ENCODE data around the gene TMEM92.
A peak's percentile ranks its signal among the peaks of the same experiment; 100 is the strongest.
"Not testable (repeated sequence)": the region's sequence is repeated elsewhere in the genome, so short reads cannot be mapped to it uniquely, and the experiment has no call there.

The TMEM92 gene

DNA sequence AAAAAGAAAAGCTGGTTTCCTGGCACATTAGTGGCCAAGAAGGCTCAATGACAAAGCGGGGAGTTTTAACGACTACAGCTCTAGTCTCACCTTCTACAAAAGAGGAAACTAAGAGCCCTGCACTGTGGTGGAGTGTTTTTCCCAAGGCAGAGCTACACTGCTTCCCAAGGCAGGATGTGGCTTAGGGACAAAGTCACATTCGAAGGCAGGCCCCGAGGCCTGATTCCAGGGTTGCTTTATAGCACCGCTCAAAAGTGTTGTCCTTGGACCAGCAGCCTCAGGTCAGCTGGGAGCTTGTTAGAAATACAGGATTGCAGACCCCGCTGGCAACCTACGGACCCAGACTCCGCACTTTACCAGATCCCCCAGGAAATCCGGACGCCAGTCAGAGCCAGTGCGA lies 23.8 kb downstream of the TMEM92 start:
- no peak overlapping the region for H3K9ac ChIP-seq
- no peak for TF ChIP-seq Cebpa-rat (IDR thresholded peaks at IDR 0.05)
- H3K9me3 ChIP-seq: no peaks in the 10 kb centered on the region
- no peaks in the 10 kb centered on the region; the same call in 1 of the 2 replicates for H3K27me3 ChIP-seq
- H3K4me1 ChIP-seq: peaks cover 14% of the 10 kb centered on the region; the same call in 1 of the 2 replicates
- H3K4me2 ChIP-seq: no peak overlapping the region
- H3K27ac ChIP-seq: no peak overlapping the region
- H4K20me1 ChIP-seq: no peaks in the 10 kb centered on the region
- H3K4me3 ChIP-seq: no peak overlapping the region
- H3K36me3 ChIP-seq: no peaks in the 10 kb centered on the region

DNA sequence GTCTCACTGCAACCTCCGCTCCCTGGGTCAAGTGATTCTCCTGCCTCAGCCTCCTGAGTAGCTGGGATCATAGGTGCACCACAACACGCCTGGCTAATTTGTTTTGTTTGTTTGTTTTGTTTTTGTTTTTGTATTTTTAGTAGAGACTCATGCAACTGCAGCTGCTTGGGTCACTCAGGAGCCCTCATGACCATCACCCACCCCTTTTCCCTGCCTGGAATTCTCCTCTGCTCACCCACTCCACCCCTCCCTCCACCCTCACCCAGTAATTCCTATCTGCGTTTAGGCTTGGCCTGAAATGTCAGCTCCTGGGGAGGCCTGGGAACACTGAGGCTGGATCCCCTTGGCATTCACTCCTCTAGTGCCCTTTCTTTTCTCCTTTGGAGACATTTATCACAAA lies 25.5 kb downstream of the TMEM92 start:
- no peak overlapping the region for H3K4me2 ChIP-seq
- TF ChIP-seq Cebpa-rat (IDR thresholded peaks at IDR 0.05): no peak
- no peak overlapping the region for H3K9ac ChIP-seq
- H3K36me3 ChIP-seq: no peaks in the 10 kb centered on the region
- H3K27me3 ChIP-seq: no peaks in the 10 kb centered on the region
- no peaks in the 10 kb centered on the region for H4K20me1 ChIP-seq
- no peaks in the 10 kb centered on the region for H3K9me3 ChIP-seq
- H3K4me3 ChIP-seq: no peak overlapping the region
- H3K4me1 ChIP-seq: peaks cover 21% of the 10 kb centered on the region
- no peak overlapping the region for H3K27ac ChIP-seq

DNA sequence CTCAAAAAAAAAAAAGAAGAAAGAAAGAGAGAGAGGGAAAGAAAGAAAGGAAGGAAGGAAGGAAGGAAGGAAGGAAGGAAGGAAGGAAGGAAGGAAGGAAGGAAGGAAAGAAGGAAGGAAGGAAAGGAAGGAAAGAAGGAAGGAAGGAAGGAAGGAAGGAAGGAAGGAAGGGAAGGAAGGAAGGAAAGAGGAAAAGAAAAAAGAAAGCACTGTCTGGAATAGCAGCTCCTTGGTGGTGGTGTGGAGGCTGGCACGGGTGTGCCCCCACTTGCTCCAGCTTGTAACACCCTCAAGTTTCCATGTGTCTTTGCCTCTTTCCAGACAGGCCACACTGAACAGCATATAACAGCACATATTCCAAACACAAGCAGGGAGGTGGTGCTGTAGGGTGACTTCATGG lies 26.6 kb downstream of the TMEM92 start:
- Histone ChIP-seq H3K4me2 (0 out of 2 replicates have a peak overlapping the region, but pooled peaks have one; percentile 22), H3K4me1 (peaks cover 28% of the 10 kb centered on the region)
- not testable (repeated sequence) for H3K9me3 ChIP-seq, H3K27ac ChIP-seq, H3K36me3 ChIP-seq, H3K27me3 ChIP-seq, H3K4me3 ChIP-seq, H3K9ac ChIP-seq, H4K20me1 ChIP-seq

DNA sequence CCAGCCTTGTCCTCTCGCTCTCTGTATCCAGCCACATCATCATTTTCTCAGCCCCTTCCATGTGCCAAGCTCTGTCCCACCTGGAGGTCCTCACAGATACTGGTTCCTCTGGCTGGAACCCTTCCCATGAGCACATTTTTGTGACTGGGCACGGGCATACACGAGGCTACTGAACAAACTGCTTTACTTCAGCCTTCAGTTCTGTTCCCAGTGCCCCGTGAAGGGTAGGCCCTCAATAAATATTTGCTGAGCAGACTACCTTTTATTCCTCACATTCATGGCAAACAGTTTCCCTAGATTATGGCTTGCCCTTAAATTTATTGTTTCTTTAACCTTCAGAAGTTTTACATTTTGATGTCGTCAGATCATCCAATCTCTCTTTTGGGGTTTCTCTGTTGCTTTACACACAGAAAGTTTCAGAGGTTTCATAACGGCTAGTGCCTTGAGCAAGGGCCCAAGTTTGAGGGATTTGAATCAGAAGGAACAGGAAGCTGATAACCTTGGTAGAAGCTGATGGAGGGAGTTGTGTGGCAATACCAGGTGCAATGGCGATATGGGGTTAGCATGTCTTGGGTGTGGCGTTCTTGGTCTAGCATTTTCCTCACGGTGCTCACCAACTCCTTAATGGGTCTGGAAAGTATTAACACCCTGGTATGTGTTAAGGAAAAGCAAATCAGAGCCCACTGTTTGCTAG lies 27.8 kb downstream of the TMEM92 start:
- Histone ChIP-seq H4K20me1 (no peaks in the 10 kb centered on the region), H3K4me2 (no peak overlapping the region), H3K27me3 (no peaks in the 10 kb centered on the region), H3K4me3 (no peak overlapping the region), H3K4me1 (peaks cover 28% of the 10 kb centered on the region), H3K9ac (no peak overlapping the region), H3K36me3 (no peaks in the 10 kb centered on the region), H3K27ac (no peak overlapping the region), H3K9me3 (no peaks in the 10 kb centered on the region)
- TF ChIP-seq Cebpa-rat (IDR thresholded peaks at IDR 0.05): no peak

DNA sequence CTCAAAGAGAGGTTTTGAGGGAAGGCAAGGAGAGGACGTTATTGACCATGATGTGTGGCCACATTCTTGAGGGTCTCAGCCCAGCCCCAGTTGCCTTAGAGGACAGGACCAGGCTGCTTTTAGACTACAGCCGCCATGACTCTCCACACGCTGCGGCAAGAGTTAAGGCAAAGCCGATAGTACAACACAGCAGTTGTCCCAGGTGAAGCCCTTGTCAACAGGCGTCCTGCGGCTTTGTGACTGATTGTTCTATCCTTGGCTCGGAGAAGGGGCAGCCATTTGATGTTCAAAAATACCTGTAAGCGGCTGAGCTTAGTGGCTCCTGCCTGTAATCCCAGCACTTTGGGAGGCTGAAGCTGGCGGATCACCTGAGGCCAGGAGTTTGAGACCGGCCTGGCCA lies 28.8 kb downstream of the TMEM92 start:
- Histone ChIP-seq H3K9me3 (no peaks in the 10 kb centered on the region), H3K27me3 (no peaks in the 10 kb centered on the region), H3K4me1 (peaks cover 28% of the 10 kb centered on the region), H3K4me2 (no peak overlapping the region), H3K36me3 (no peaks in the 10 kb centered on the region), H3K9ac (no peak overlapping the region), H3K27ac (no peak overlapping the region), H3K4me3 (no peak overlapping the region), H4K20me1 (no peaks in the 10 kb centered on the region)
- TF ChIP-seq Cebpa-rat (IDR thresholded peaks at IDR 0.05): no peak

DNA sequence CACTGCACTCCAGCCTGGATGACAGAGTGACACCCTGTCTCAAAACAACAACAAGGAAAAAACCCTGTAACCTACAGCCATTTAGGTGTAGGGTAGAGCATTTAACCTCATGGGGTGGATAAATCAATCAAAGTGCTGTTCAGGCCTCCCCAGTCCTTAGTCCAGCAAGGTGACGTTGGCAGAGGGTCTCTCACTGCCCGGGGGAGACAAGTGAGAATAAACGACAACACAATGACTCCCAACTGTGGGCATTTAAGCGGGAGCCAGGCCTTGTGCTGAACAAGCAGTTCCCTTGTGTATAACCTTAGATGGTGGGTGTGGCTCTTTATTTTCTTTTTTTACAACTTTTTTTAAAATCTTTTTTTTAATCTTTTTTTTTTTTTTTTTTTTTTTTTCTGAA lies 29.3 kb downstream of the TMEM92 start:
- no peak overlapping the region for H3K27ac ChIP-seq
- no peak for TF ChIP-seq Cebpa-rat (IDR thresholded peaks at IDR 0.05)
- no peak overlapping the region for H3K4me3 ChIP-seq
- peaks cover 28% of the 10 kb centered on the region for H3K4me1 ChIP-seq
- no peaks in the 10 kb centered on the region for H3K27me3 ChIP-seq
- no peak overlapping the region for H3K9ac ChIP-seq
- no peaks in the 10 kb centered on the region for H3K36me3 ChIP-seq
- no peaks in the 10 kb centered on the region for H3K9me3 ChIP-seq
- no peak overlapping the region for H3K4me2 ChIP-seq
- no peaks in the 10 kb centered on the region for H4K20me1 ChIP-seq

DNA sequence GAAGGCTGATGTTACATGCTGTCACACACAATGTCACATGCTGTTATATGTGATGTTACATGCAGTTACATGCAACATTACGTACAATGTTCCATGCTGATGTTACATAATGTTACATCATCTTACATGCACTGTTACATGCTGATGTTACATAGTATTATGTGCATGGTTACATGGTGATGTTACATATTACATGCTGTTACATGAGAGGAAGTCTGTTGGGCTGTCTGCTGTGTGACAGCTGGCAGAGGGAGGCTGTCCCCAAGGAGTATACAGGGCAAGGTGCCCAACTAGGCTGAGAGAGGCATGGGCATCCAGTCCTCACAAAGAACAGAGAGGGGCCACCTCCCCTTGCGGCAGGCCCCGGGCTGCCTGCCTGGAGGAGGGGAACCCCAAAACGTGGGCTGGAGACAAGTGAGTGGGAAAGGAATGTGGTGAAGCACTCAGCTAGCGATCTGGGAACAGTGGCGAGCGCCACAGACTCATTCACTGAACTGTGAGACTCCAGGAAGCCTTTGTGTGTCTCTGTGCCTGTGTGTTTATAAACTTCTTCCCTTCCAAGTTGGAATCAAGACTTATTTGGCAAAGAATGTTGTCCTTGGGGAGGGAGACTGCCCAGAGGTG lies 30.6 kb downstream of the TMEM92 start:
- no peaks in the 10 kb centered on the region for H3K27me3 ChIP-seq
- H3K9ac ChIP-seq: peak overlapping the region; percentile 17; the same call in 1 of the 2 replicates
- 0 out of 2 replicates have a peak overlapping the region, but pooled peaks have one; percentile 10 for H3K27ac ChIP-seq
- H3K9me3 ChIP-seq: no peaks in the 10 kb centered on the region
- no peaks in the 10 kb centered on the region for H3K36me3 ChIP-seq
- peaks cover 23% of the 10 kb centered on the region for H3K4me1 ChIP-seq
- no peak overlapping the region for H3K4me3 ChIP-seq
- TF ChIP-seq Cebpa-rat (IDR thresholded peaks at IDR 0.05): no peak
- peak overlapping the region; percentile 58 for H3K4me2 ChIP-seq
- no peaks in the 10 kb centered on the region for H4K20me1 ChIP-seq

DNA sequence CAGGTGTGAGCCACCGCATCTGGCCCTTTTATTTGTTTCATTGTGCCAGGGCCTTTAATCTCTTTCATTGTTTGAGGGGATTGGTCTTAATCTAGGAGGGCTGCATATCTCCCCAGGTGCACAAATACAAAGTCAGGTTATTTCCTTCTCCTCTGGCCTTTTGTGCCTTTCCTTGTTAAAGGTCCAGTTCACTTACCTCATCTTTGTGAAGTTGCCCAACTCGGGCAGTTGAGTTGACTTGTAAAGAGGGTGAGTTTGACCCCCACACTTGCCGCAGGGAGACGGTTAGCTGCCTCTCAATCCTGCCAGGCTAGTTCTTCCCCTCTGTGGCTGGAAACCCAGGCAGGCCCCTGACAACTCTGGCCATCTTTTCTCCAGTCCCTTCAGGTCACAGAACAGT lies 33.4 kb downstream of the TMEM92 start:
- H3K36me3 ChIP-seq: no peaks in the 10 kb centered on the region

DNA sequence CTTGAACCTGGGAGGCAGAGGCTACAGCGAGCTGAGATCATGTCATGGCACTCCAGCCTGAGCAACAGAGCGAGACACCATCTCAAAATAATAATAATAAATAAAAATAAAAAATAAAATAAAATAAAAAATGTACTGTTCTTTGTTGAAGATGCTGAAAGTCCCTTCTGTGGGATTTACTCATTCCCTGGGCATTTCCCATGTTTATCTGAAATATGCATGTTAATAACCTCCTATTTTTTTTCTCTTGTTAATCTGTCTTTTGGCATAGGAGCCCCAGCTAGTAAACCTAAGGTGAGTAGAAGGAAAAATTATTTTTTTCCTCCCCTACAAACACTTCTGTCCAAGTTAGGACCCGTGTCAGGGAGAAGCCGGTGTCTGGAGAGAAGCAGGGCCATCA lies 34.4 kb downstream of the TMEM92 start:
- H3K27ac ChIP-seq: no peak overlapping the region
- H3K4me2 ChIP-seq: no peak overlapping the region
- no peak for TF ChIP-seq Cebpa-rat (IDR thresholded peaks at IDR 0.05)
- H3K36me3 ChIP-seq: no peaks in the 10 kb centered on the region
- no peak overlapping the region for H3K4me3 ChIP-seq
- no peaks in the 10 kb centered on the region for H3K9me3 ChIP-seq
- H3K9ac ChIP-seq: no peak overlapping the region
- no peaks in the 10 kb centered on the region for H3K27me3 ChIP-seq
- peaks cover 14% of the 10 kb centered on the region for H3K4me1 ChIP-seq
- no peaks in the 10 kb centered on the region for H4K20me1 ChIP-seq

More for the DNA sequence above, 33.4 kb downstream of the TMEM92 start:
- no peaks in the 10 kb centered on the region for H3K27me3 ChIP-seq
- H3K4me3 ChIP-seq: no peak overlapping the region
- H4K20me1 ChIP-seq: no peaks in the 10 kb centered on the region
- H3K4me1 ChIP-seq: peaks cover 14% of the 10 kb centered on the region
- H3K4me2 ChIP-seq: no peak overlapping the region
- H3K27ac ChIP-seq: no peak overlapping the region
- TF ChIP-seq Cebpa-rat (IDR thresholded peaks at IDR 0.05): no peak
- no peaks in the 10 kb centered on the region for H3K9me3 ChIP-seq
- no peak overlapping the region for H3K9ac ChIP-seq

DNA sequence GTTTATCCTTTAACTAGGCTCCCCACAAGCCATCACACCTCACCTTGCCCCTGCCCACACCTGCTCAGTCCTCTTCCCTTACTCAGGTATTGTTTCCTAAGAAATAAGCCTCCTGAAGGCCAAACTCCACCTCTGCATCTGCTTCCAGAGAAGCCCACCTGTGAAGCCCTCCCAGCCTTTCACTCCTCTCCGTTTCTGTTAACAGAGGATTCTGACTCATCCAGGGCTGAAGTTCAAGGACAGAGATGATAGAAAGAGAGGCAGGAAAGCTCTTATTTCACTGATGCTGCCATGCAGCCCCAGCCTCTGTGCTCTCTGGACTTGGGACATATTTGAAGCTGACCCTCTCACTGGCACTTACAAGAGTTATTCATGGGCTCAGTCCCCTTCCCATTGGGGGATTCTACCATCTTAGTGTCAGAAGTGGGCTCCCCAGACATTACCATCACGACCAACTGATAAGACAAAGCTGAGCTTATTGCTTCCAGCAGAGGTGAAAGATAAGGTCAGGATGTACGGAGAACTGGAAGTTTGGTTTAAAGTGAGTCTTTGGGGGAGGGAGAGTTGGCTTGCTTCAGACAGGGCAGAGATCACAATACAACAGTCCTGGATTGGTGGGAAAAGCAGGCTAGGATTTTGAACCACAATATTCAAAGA lies 36.3 kb downstream of the TMEM92 start:
- Histone ChIP-seq H3K4me1 (peaks cover under 1% of the 10 kb centered on the region; the same call in 1 of the 2 replicates), H3K36me3 (no peaks in the 10 kb centered on the region), H3K27me3 (no peaks in the 10 kb centered on the region), H3K9ac (no peak overlapping the region), H4K20me1 (no peaks in the 10 kb centered on the region), H3K4me3 (no peak overlapping the region), H3K27ac (no peak overlapping the region), H3K9me3 (no peaks in the 10 kb centered on the region), H3K4me2 (no peak overlapping the region)
- TF ChIP-seq Cebpa-rat (IDR thresholded peaks at IDR 0.05): no peak
